ENCODE results near the gene POLR2M. TPM values are rescaled to one million over a fixed set of nuclear protein-coding genes. Genes with fewer than 3 reads are reported as not detected.

Gene POLR2M
- polyA plus RNA-seq, 1 experiment = 126 TPM

DNA sequence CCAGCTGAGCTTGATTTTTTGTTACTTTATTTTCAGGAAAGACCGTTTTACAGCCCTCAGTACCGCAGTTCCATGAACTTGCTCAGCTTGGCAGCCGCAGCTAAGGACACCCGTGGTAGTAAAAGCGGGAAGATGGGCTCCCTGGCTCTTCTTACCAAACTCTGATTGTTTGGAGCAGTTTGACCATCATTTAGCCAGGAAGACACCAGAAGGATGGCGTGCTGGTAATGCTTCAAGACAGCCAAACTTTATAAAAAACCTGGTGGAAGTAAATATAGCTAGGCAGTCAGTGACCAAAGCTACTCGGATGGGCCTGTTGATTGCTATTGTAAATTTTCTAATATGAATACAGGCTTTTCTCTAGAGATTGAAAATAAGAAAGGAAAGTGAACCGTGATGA lies 28.9 kb downstream of the POLR2M start:
- Histone ChIP-seq H3K4me3 (ENCODE audit: low read depth, low read length) (no peak overlapping the region), H3K27me3 (ENCODE audit: control insufficient read depth, insufficient read depth, low read length) (no peaks in the 10 kb centered on the region), H3K36me3 (ENCODE audit: control insufficient read depth, insufficient read depth, low read length) (no peaks in the 10 kb centered on the region)
- TF ChIP-seq, protein P1, sequence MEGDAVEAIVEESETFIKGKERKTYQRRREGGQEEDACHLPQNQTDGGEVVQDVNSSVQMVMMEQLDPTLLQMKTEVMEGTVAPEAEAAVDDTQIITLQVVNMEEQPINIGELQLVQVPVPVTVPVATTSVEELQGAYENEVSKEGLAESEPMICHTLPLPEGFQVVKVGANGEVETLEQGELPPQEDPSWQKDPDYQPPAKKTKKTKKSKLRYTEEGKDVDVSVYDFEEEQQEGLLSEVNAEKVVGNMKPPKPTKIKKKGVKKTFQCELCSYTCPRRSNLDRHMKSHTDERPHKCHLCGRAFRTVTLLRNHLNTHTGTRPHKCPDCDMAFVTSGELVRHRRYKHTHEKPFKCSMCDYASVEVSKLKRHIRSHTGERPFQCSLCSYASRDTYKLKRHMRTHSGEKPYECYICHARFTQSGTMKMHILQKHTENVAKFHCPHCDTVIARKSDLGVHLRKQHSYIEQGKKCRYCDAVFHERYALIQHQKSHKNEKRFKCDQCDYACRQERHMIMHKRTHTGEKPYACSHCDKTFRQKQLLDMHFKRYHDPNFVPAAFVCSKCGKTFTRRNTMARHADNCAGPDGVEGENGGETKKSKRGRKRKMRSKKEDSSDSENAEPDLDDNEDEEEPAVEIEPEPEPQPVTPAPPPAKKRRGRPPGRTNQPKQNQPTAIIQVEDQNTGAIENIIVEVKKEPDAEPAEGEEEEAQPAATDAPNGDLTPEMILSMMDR (IDR thresholded peaks at IDR 0.05; ENCODE audit: insufficient read depth, low read depth, low read length) = no peak
- CTCF ChIA-PET = interaction anchor here (0.8 to 12.5 kb wide), 4 partner anchors 12 to 125 kb away, joined by 3 to 155 read pairs (median 4); no protein-coding TSS in a partner anchor
- POLR2A ChIA-PET = no interaction called here
- DNase-seq (ENCODE audit: low read depth) = no peak

DNA sequence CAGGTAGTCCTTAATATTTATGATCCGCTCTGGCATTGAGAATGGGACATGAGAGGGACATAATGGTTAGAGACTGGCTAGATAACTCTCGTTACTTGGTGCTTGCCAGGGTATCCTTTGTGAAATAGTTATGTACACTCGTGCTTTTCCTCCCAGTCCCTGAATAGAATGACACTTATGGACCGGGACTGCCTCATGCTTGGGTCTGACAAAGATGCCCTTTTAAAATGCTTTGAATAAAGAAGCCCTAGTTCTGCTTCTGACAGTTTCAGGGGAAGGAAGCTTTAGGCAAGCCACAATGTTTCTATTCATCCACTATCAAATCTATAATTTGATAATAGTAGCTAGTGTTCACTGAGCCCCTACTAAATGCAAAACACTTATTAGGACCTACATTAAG lies 29.4 kb downstream of the POLR2M start:
- Histone ChIP-seq H3K36me3 (ENCODE audit: control insufficient read depth, insufficient read depth, low read length) (no peaks in the 10 kb centered on the region), H3K4me3 (ENCODE audit: low read depth, low read length) (no peak overlapping the region), H3K27me3 (ENCODE audit: control insufficient read depth, insufficient read depth, low read length) (no peaks in the 10 kb centered on the region)
- ChIA-PET CTCF (interaction anchor here (1.2 to 12.5 kb wide), 3 partner anchors 12 to 124 kb away, joined by 3 to 155 read pairs (median 4); no protein-coding TSS in a partner anchor), POLR2A (no interaction called here)
- DNase-seq (ENCODE audit: low read depth) = no peak
- TF ChIP-seq, protein P1 (IDR thresholded peaks at IDR 0.05; ENCODE audit: insufficient read depth, low read depth, low read length) = no peak

DNA sequence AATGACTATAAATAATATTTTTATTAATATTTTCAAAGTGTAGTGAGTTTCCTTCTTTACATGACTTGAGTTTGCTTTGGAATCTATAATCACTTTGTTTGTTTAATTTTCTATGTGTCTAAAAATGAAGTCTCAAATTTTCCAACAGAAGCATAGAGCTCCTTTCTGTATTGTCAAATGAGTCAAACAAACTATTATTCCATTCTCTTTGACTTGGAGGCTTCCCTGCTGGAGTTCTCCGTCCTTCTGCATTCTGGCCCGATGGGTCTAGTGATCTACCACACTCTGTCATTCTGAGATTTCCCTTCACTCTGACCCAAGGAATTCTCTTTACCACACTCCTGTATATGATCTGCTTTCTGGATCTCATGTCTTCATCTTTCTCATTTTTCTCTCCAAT lies 30.1 kb downstream of the POLR2M start:
- no peak for DNase-seq (ENCODE audit: low read depth)
- TF ChIP-seq, protein P1 (IDR thresholded peaks at IDR 0.05; ENCODE audit: insufficient read depth, low read depth, low read length) = no peak
- CTCF ChIA-PET = interaction anchor here (12.5 kb wide), 1 partner anchor 11 kb away, joined by 155 read pairs; no protein-coding TSS in a partner anchor
- Histone ChIP-seq H3K36me3 (ENCODE audit: control insufficient read depth, insufficient read depth, low read length) (no peaks in the 10 kb centered on the region), H3K4me3 (ENCODE audit: low read depth, low read length) (no peak overlapping the region), H3K27me3 (ENCODE audit: control insufficient read depth, insufficient read depth, low read length) (no peaks in the 10 kb centered on the region)
- POLR2A ChIA-PET = no interaction called here

DNA sequence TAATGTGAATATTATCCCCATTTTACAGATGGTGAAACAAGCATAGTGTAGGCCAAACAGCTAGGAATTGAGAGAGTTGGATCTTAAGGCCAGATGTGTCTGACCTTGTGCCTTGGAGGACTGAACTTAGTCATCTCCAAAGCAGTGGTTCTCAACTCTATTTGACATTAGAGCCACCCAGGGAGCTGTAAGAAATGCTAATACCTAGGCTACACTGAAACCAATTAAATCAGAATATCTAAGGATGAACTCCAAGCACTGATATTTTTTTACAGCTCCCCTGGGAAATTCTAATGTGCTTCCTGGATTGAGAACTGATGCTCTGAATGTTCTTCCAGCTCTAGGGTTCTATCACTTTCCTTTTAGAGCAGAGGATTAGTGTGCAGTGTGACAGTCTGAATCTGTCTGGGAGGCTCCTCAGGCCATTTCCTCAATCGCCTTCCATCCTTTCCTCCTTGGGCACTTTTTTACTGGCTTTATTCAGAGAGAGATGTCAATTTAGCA lies 32.3 kb downstream of the POLR2M start:
- POLR2A ChIA-PET = no interaction called here
- TF ChIP-seq, protein P1 (IDR thresholded peaks at IDR 0.05; ENCODE audit: insufficient read depth, low read depth, low read length) = no peak
- CTCF ChIA-PET = interaction anchor here (0.6 to 12.5 kb wide), 6 partner anchors 8 to 328 kb away, joined by 3 to 155 read pairs (median 4); no protein-coding TSS in a partner anchor
- Histone ChIP-seq H3K36me3 (ENCODE audit: control insufficient read depth, insufficient read depth, low read length) (no peaks in the 10 kb centered on the region), H3K27me3 (ENCODE audit: control insufficient read depth, insufficient read depth, low read length) (no peaks in the 10 kb centered on the region), H3K4me3 (ENCODE audit: low read depth, low read length) (no peak overlapping the region)
- DNase-seq (ENCODE audit: low read depth) = no peak

DNA sequence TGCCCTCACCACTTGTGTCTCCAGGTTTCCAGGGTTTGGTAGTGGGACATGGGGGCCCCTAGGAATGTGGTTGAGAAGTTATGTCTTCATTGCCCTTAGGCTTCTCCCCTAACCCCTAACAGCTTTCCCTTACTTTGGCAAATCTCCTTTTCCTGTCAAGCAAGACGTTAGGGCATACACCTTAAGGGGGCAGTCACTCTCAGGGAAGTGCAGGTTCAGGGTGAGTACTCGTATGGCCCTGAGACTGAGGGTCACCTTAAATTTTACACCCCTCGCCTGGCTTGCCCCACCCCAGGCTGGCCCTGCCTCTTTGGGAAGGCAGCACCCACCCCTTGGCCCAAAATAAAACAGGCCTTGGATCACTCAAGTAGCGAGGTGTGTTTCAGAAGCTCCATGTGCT lies 33.5 kb downstream of the POLR2M start:
- ChIA-PET CTCF (interaction anchor here (0.7 to 4.2 kb wide), 4 partner anchors 11 to 304 kb away, joined by 6 to 18 read pairs (median 6); no protein-coding TSS in a partner anchor), POLR2A (no interaction called here)
- Histone ChIP-seq H3K36me3 (ENCODE audit: control insufficient read depth, insufficient read depth, low read length) (no peaks in the 10 kb centered on the region), H3K27me3 (ENCODE audit: control insufficient read depth, insufficient read depth, low read length) (no peaks in the 10 kb centered on the region), H3K4me3 (ENCODE audit: low read depth, low read length) (no peak overlapping the region)
- TF ChIP-seq, protein P1 (IDR thresholded peaks at IDR 0.05; ENCODE audit: insufficient read depth, low read depth, low read length) = no peak
- no peak for DNase-seq (ENCODE audit: low read depth)

Data from BJ (cell line).